VCaP (cell line): ENCODE data around the gene HRH1.
"Not testable (repeated sequence)": the region's sequence is repeated elsewhere in the genome, so short reads cannot be mapped to it uniquely, and the experiment has no call there.

Experiments
- H3K27ac ChIP-seq: fragments of 450-650 bp; 2 replicates; pipeline ENCODE4 v1.5.1; 2017
- TF ChIP-seq, protein P1 (sequence below): fragments of 450-650 bp; conservative IDR thresholded peaks from 2 replicates; pipeline ENCODE4 v1.5.1; 2017; ENCODE audit warnings: mild to moderate bottlenecking, moderate library complexity

HRH1 gene, protein sequence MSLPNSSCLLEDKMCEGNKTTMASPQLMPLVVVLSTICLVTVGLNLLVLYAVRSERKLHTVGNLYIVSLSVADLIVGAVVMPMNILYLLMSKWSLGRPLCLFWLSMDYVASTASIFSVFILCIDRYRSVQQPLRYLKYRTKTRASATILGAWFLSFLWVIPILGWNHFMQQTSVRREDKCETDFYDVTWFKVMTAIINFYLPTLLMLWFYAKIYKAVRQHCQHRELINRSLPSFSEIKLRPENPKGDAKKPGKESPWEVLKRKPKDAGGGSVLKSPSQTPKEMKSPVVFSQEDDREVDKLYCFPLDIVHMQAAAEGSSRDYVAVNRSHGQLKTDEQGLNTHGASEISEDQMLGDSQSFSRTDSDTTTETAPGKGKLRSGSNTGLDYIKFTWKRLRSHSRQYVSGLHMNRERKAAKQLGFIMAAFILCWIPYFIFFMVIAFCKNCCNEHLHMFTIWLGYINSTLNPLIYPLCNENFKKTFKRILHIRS

DNA sequence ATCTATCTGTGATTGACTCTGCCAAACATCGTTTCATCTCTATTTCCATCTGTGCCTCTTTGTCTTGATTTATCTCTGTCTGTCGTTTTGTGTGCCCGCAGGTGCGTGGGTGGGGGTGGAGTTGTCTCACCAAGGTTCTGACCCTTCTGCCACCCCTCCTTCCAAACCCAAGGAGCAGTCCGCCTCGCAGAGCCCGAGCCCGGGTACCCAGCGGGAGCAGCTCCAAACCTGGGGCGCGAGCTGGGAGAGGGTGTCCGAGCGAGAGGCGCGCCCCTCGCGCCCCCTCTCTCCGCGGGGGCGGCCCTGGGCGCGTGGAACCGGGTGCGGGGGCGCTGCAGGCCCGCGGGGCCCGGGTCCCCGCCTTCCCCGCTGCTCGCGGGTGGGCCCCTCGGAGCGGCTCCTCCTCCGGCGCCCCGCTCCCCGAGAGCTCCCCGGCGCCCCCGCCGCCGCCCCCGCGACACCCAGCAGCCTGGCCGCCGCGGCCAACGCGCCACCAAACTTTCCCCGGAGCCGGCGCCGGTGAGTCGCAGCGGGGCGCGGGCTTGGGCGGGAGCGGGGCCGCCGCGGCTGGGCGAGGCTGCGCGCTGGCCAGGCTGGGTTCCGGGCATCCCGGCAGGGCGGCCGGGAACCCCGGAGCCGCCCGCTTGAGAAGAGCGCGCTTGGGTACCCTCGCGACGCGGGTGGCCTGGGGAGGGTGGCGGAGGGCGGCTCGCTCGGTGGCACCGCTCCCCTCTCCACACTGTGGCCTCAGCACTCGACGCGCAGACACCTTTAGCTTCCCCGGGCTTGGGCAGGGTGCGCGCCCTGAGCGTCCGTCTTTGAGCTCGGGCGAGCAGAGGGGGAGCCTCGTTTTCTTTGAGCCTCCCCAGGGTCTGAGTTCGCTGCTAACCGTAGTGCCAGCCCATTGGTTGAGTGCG, at the start of gene HRH1:
HRH1 (plus strand) TSS at position 458 of the 917 bp plus-strand sequence. CDS start 104,545 bp downstream, outside the sequence.
- TF ChIP-seq, protein P1, sequence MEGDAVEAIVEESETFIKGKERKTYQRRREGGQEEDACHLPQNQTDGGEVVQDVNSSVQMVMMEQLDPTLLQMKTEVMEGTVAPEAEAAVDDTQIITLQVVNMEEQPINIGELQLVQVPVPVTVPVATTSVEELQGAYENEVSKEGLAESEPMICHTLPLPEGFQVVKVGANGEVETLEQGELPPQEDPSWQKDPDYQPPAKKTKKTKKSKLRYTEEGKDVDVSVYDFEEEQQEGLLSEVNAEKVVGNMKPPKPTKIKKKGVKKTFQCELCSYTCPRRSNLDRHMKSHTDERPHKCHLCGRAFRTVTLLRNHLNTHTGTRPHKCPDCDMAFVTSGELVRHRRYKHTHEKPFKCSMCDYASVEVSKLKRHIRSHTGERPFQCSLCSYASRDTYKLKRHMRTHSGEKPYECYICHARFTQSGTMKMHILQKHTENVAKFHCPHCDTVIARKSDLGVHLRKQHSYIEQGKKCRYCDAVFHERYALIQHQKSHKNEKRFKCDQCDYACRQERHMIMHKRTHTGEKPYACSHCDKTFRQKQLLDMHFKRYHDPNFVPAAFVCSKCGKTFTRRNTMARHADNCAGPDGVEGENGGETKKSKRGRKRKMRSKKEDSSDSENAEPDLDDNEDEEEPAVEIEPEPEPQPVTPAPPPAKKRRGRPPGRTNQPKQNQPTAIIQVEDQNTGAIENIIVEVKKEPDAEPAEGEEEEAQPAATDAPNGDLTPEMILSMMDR: no peak
- no peak within 1 kb of the TSS for H3K27ac ChIP-seq

DNA sequence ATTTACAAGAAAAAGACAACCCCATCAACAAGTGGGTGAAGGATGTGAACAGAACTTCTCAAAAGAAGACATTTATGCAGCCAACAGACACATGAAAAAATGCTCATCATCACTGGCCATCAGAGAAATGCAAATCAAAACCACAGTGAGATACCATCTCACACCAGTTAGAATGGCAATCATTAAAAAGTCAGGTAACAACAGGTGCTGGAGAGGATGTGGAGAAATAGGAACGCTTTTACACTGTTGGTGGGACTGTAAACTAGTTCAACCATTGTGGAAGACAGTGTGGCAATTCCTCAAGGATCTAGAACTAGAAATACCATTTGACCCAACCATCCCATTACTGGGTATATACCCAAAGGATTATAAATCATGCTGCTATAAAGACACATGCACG, 41.0 kb upstream of the HRH1 start:
- not testable (repeated sequence) for H3K27ac ChIP-seq

DNA sequence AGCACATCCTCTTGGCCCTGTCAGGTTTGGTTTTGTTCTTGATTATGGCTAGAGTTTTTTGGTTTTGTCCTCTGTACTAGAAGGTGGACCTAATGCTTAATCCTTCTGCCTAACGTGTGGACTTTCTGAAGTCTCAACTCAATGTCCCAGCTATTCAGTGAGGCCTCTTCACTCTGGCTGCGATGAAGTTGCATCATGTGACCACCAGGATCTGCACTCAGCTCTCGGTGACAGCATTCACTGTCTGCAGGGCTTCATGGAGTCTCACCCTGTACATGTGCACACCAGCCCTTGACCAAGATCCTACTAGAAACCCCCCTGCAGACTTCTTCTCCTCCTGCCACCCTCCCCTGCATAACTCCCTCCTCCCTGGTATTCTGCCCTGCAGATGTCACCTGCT, 38.7 kb upstream of the HRH1 start:
- TF ChIP-seq, protein P1: no peak

DNA sequence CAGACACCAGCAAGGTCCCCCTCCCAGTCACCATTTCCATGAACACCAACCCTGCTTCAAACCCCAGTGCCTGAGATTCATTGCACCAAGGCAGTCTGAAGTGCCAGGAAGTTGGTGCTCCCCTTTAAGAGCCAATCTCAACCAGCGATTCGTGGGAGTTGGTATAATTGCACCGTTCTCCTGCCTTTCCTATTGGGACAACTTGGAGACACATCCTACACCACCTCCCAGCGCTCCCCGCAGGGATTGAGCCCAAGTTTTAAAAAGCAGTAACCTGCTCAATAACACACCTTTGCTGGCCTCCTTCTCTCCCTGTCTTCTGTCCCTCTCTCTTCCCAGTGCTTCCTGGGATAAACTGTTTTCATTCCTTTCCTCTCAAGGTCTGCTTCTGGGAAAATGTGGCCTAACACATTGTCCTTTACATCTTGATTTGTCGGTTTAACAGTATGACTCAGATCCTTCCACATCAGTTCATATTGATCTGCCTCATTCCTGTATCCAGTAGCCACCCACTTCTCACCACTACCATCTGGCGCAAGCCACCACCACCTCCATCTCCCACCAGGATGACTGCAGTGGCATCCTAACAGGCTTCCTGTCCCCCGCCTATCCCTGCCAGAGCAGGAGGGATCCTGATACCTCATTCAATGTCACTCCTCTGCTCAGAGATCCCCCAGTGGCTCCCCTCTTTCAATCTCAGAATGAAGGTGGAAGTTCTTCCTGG, 37.8 kb upstream of the HRH1 start:
- TF ChIP-seq, protein P1: no peak
- H3K27ac ChIP-seq: no peak overlapping the region

More for the DNA sequence above, 38.7 kb upstream of the HRH1 start:
- H3K27ac ChIP-seq: no peak overlapping the region

DNA sequence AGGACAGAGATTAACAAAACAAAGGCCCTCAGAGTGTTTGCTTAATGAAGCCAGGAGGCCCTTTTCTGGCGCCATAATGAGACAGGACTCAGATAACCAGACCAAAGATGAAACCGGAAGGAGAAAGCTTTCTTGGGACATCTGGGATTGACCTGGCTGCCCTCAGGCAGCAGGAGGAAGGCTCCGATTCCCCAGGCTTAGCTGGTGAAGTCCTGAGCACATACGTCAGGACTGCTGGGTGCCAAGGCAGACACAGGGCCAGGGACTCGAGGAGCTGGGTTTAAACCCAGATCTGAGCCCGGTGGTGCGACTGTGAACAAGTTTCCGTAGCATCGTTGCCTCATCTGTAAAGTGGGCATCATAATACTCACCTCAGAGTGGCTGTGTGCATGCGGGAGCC, 36.7 kb upstream of the HRH1 start:
- TF ChIP-seq, protein P1: no peak
- H3K27ac ChIP-seq: no peak overlapping the region

DNA sequence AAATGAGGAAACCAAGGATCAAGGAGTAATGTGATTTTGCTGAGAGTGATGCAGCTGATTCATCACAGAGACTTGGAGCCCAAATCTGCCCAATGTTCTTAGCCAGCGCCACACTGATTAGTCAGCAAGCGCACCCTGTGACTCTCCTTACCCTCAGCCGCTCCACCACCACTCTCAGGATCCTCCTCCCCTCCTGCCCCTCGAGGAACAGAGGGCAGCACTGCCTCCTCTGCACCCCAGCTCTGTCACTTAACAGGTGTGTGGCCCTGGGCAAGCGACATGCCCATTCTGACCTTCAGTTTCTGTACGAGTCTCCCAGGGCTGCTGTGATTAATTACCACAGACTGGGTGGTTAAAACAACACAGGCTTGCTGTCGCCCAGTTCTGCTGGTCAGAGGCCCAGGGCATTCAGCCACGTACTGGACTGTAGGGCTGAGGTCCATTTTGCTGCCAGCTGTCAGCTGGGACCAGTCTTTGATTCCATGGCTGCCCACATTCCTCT, 36.1 kb upstream of the HRH1 start:
- H3K27ac ChIP-seq: no peak overlapping the region
- TF ChIP-seq, protein P1: no peak

DNA sequence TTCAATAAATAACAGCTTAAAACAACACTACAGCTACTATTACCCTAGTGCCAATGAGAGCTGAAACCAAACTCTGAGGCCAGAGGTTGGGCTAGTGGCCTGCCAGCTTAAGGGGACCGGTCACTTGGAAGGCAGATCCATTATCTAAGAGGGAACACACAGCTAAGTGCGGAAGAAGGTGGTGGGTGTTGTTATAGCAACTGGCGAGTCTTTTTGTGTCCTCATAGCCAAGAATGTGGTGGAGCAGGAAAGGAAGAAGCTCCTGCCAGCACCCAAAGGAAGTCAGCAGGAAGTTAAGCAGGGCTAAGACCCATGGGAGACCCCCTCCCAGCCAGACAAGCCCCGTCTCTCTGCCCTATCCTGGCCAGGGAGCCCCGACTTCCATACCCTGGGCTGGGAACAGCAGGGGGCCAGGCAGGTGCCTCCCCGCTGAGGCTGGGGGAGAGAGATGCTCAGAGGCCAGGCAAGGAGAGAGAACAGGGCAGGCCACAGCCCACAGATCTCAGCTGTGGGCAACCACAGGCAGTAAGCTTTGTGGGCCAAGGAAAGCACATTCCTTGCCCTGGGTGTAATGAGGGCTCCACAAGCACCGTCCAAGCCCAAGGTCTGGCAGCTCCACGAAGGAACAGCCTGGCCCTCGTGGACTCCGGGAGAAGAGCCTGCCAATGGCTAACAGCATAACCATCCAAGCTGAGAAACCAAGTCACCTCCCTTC, 34.0 kb upstream of the HRH1 start:
- no peak overlapping the region for H3K27ac ChIP-seq
- TF ChIP-seq, protein P1: no peak
